ENCODE measurements around the gene L2HGDH. TPM values are rescaled to one million over a fixed set of nuclear protein-coding genes. Genes with fewer than 3 reads are reported as not detected.

The L2HGDH gene
- total RNA-seq, 1 experiment from 2014 or later, result 25.0 TPM

GRCh38 chr14:50215416-50215815 is 96.6 kb downstream of the L2HGDH start:
- H3K27me3 ChIP-seq (replicated peaks; ENCODE audit: control insufficient read depth, insufficient read depth, low read length), result no peaks in the 10 kb centered on the region
- BruUV-seq (replicated peaks), result no TSS peak
- Mint-ChIP-seq H3K36me3 (ENCODE audit: insufficient read depth, unreplicated experiment) (no peaks in the 10 kb centered on the region), H3K4me3 (ENCODE audit: unreplicated experiment) (no peak overlapping the region), H3K9me3 (ENCODE audit: unreplicated experiment) (no peaks in the 10 kb centered on the region), H3K4me1 (ENCODE audit: low read depth, unreplicated experiment) (no peaks in the 10 kb centered on the region), H3K27me3 (ENCODE audit: insufficient read depth, unreplicated experiment) (no peaks in the 10 kb centered on the region), H3K27ac (ENCODE audit: unreplicated experiment) (no peak overlapping the region)
- no peaks in the 10 kb centered on the region for H3K36me3 ChIP-seq (ENCODE audit: control insufficient read depth, insufficient read depth, low read length)
- no peak for TF ChIP-seq CTCF (IDR thresholded peaks at IDR 0.05; ENCODE audit: insufficient read depth in 1 of 2, low read depth in 1 of 2, low read length in 1 of 2, severe bottlenecking in 1 of 2, unreplicated experiment in 1 of 2)
- H3K4me3 ChIP-seq (ENCODE audit: low read depth, low read length), result no peak overlapping the region
- intact Hi-C loops (cut with micrococcal nuclease; ENCODE audit: unreplicated experiment), result no loop called here
- DNase-seq, result no peak
- ChIA-PET POLR2A (no interaction called here), CTCF (no interaction called here)
- no peaks in the 10 kb centered on the region for H3K4me1 ChIP-seq
- no peaks in the 10 kb centered on the region for H3K9me3 ChIP-seq

- POLR2A ChIA-PET, result no interaction called here
- Histone ChIP-seq H3K27me3 (replicated peaks; ENCODE audit: control insufficient read depth, insufficient read depth, low read length) (no peaks in the 10 kb centered on the region), H3K9me3 (no peaks in the 10 kb centered on the region), H3K36me3 (ENCODE audit: control insufficient read depth, insufficient read depth, low read length) (no peaks in the 10 kb centered on the region), H3K4me3 (ENCODE audit: low read depth, low read length) (no peak overlapping the region), H3K4me1 (no peaks in the 10 kb centered on the region)
- Mint-ChIP-seq H3K9me3 (ENCODE audit: unreplicated experiment) (no peaks in the 10 kb centered on the region), H3K27ac (ENCODE audit: unreplicated experiment) (no peak overlapping the region), H3K4me3 (ENCODE audit: unreplicated experiment) (no peak overlapping the region), H3K27me3 (ENCODE audit: insufficient read depth, unreplicated experiment) (no peaks in the 10 kb centered on the region), H3K36me3 (ENCODE audit: insufficient read depth, unreplicated experiment) (no peaks in the 10 kb centered on the region), H3K4me1 (ENCODE audit: low read depth, unreplicated experiment) (no peaks in the 10 kb centered on the region)
- TF ChIP-seq CTCF (IDR thresholded peaks at IDR 0.05; ENCODE audit: insufficient read depth in 1 of 2, low read depth in 1 of 2, low read length in 1 of 2, severe bottlenecking in 1 of 2, unreplicated experiment in 1 of 2), result no peak
- CTCF ChIA-PET, result no interaction called here
- intact Hi-C loops (cut with micrococcal nuclease; ENCODE audit: unreplicated experiment), result no loop called here
- DNase-seq, result no peak
- BruUV-seq (replicated peaks), result no TSS peak
Measured at GRCh38 chr14:50213795-50214194, 98.2 kb downstream of the L2HGDH start.

- no peaks in the 10 kb centered on the region for H3K4me1 Mint-ChIP-seq (ENCODE audit: low read depth, unreplicated experiment)
- Histone ChIP-seq H3K9me3 (no peaks in the 10 kb centered on the region), H3K27me3 (replicated peaks; ENCODE audit: control insufficient read depth, insufficient read depth, low read length) (no peaks in the 10 kb centered on the region), H3K36me3 (ENCODE audit: control insufficient read depth, insufficient read depth, low read length) (no peaks in the 10 kb centered on the region), H3K4me1 (no peaks in the 10 kb centered on the region), H3K4me3 (ENCODE audit: low read depth, low read length) (no peak overlapping the region)
- CTCF ChIA-PET, result no interaction called here
- no TSS peak for BruUV-seq (replicated peaks)
- no peaks in the 10 kb centered on the region for H3K36me3 Mint-ChIP-seq (ENCODE audit: insufficient read depth, unreplicated experiment)
- no peak overlapping the region for H3K27ac Mint-ChIP-seq (ENCODE audit: unreplicated experiment)
- no peak for DNase-seq
- no peaks in the 10 kb centered on the region for H3K27me3 Mint-ChIP-seq (ENCODE audit: insufficient read depth, unreplicated experiment)
- intact Hi-C loops (cut with micrococcal nuclease; ENCODE audit: unreplicated experiment), result no loop called here
- H3K9me3 Mint-ChIP-seq (ENCODE audit: unreplicated experiment), result no peaks in the 10 kb centered on the region
- TF ChIP-seq CTCF (IDR thresholded peaks at IDR 0.05; ENCODE audit: insufficient read depth in 1 of 2, low read depth in 1 of 2, low read length in 1 of 2, severe bottlenecking in 1 of 2, unreplicated experiment in 1 of 2), result no peak
- POLR2A ChIA-PET, result no interaction called here
- H3K4me3 Mint-ChIP-seq (ENCODE audit: unreplicated experiment), result no peak overlapping the region
Measured at GRCh38 chr14:50212726-50213125, 99.3 kb downstream of the L2HGDH start.
